ENCODE data around the gene TMC7. TPM values are rescaled to one million over a fixed set of nuclear protein-coding genes. Genes with fewer than 3 reads are reported as not detected.

The TMC7 gene
- total and polyA plus RNA-seq, 2 of the 13 experiments (the other 11 are each of a cell fraction or from before 2014, with no cell fraction given): 1.2 to 5.1 TPM

DNA sequence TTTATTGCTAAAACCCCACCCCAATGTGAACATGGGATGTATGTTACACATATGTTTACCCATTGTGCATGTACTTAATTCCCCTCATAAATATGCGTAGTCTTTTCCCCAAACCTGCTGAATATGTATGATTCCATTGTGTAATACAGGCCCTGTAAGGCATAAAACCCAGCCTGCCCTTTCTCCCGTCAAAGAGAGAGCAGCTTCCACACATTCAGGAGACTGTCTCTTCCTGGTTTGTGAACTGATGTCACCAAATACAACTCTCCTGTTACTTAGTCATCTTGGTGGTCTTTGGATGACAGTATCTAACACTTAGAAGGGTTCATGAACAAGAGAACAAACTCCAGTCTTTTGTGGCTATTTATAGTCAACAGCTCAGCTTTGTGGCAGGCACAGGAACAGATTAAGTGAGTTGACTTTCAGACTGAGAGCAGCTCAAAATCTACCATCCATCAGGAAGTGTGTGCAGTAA, 24.7 kb upstream of the TMC7 start (continued):
- TF ChIP-seq KLF11 (CRISPR knock-in tag; IDR thresholded peaks at IDR 0.05) (no peak), ZNF674 (CRISPR knock-in tag; IDR thresholded peaks at IDR 0.05; ENCODE audit: low read depth) (no peak), MAFK (conservative IDR thresholded peaks at IDR 0.05 in 1 of 2, IDR thresholded peaks at IDR 0.05 in 1 of 2; ENCODE audit: low read length in 2 of 2) (no peak), XRCC5 (optimal IDR thresholded peaks at IDR 0.05; ENCODE audit: low read length) (no peak), YEATS4 (CRISPR knock-in tag; IDR thresholded peaks at IDR 0.05; ENCODE audit: borderline replicate concordance) (no peak), TBP (CRISPR knock-in tag; IDR thresholded peaks at IDR 0.05) (no peak), FOSL2 (CRISPR knock-in tag; IDR thresholded peaks at IDR 0.05) (no peak), ARNTL (CRISPR knock-in tag; IDR thresholded peaks at IDR 0.05) (no peak), ZNF780A (CRISPR knock-in tag; IDR thresholded peaks at IDR 0.05) (no peak), PRPF4 (IDR thresholded peaks at IDR 0.05; ENCODE audit: low read depth, low read length, poor library complexity, severe bottlenecking) (no peak), ZNF382 (CRISPR knock-in tag; IDR thresholded peaks at IDR 0.05; ENCODE audit: borderline replicate concordance) (no peak), ZNF577 (CRISPR knock-in tag; IDR thresholded peaks at IDR 0.05; ENCODE audit: borderline replicate concordance, low read depth) (no peak), ELF3 (CRISPR knock-in tag; IDR thresholded peaks at IDR 0.05) (0 out of 2 replicates have a peak, but pooled peaks have one; percentile 33), ZNF441 (CRISPR knock-in tag; IDR thresholded peaks at IDR 0.05; ENCODE audit: borderline replicate concordance) (no peak), ZNF7 (CRISPR knock-in tag; IDR thresholded peaks at IDR 0.05) (no peak), GATA4 (IDR thresholded peaks at IDR 0.05; ENCODE audit: borderline replicate concordance, low read depth) (no peak), CEBPB (IDR thresholded peaks at IDR 0.05; ENCODE audit: borderline replicate concordance, low read depth, low read length) (peak; percentile 31; the same call in 1 of the 2 replicates), ELF4 (CRISPR knock-in tag; IDR thresholded peaks at IDR 0.05; ENCODE audit: borderline replicate concordance) (0 out of 2 replicates have a peak, but pooled peaks have one; percentile 18), ZNF20 (CRISPR knock-in tag; IDR thresholded peaks at IDR 0.05) (no peak), PHB2 (IDR thresholded peaks at IDR 0.05; ENCODE audit: partially characterized antibody) (no peak)
- TF ChIP-seq, protein P1, sequence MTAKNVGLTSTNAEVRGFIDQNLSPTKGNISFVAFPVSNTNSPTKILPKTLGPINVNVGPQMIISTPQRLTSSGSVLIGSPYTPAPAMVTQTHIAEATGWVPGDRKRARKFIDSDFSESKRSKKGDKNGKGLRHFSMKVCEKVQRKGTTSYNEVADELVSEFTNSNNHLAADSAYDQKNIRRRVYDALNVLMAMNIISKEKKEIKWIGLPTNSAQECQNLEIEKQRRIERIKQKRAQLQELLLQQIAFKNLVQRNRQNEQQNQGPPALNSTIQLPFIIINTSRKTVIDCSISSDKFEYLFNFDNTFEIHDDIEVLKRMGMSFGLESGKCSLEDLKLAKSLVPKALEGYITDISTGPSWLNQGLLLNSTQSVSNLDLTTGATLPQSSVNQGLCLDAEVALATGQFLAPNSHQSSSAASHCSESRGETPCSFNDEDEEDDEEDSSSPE (CRISPR knock-in tag; IDR thresholded peaks at IDR 0.05): no peak
- TF ChIP-seq, protein P2, sequence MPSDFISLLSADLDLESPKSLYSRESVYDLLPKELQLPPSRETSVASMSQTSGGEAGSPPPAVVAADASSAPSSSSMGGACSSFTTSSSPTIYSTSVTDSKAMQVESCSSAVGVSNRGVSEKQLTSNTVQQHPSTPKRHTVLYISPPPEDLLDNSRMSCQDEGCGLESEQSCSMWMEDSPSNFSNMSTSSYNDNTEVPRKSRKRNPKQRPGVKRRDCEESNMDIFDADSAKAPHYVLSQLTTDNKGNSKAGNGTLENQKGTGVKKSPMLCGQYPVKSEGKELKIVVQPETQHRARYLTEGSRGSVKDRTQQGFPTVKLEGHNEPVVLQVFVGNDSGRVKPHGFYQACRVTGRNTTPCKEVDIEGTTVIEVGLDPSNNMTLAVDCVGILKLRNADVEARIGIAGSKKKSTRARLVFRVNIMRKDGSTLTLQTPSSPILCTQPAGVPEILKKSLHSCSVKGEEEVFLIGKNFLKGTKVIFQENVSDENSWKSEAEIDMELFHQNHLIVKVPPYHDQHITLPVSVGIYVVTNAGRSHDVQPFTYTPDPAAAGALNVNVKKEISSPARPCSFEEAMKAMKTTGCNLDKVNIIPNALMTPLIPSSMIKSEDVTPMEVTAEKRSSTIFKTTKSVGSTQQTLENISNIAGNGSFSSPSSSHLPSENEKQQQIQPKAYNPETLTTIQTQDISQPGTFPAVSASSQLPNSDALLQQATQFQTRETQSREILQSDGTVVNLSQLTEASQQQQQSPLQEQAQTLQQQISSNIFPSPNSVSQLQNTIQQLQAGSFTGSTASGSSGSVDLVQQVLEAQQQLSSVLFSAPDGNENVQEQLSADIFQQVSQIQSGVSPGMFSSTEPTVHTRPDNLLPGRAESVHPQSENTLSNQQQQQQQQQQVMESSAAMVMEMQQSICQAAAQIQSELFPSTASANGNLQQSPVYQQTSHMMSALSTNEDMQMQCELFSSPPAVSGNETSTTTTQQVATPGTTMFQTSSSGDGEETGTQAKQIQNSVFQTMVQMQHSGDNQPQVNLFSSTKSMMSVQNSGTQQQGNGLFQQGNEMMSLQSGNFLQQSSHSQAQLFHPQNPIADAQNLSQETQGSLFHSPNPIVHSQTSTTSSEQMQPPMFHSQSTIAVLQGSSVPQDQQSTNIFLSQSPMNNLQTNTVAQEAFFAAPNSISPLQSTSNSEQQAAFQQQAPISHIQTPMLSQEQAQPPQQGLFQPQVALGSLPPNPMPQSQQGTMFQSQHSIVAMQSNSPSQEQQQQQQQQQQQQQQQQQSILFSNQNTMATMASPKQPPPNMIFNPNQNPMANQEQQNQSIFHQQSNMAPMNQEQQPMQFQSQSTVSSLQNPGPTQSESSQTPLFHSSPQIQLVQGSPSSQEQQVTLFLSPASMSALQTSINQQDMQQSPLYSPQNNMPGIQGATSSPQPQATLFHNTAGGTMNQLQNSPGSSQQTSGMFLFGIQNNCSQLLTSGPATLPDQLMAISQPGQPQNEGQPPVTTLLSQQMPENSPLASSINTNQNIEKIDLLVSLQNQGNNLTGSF (CRISPR knock-in tag; IDR thresholded peaks at IDR 0.05): no peak
- TF ChIP-seq, protein P3, sequence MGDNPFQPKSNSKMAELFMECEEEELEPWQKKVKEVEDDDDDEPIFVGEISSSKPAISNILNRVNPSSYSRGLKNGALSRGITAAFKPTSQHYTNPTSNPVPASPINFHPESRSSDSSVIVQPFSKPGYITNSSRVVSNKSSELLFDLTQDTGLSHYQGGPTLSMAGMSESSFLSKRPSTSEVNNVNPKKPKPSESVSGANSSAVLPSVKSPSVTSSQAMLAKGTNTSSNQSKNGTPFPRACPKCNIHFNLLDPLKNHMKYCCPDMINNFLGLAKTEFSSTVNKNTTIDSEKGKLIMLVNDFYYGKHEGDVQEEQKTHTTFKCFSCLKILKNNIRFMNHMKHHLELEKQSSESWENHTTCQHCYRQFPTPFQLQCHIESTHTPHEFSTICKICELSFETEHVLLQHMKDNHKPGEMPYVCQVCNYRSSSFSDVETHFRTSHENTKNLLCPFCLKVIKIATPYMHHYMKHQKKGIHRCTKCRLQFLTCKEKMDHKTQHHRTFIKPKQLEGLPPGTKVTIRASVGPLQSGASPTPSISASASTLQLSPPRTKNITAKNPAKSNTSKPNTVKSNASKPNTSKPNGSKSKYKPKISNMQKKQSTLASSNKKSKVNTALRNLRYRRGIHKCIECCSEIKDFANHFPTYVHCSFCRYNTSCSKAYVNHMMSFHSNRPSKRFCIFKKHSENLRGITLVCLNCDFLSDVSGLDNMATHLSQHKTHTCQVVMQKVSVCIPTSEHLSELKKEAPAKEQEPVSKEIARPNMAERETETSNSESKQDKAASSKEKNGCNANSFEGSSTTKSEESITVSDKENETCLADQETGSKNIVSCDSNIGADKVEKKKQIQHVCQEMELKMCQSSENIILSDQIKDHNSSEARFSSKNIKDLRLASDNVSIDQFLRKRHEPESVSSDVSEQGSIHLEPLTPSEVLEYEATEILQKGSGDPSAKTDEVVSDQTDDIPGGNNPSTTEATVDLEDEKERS (CRISPR knock-in tag; IDR thresholded peaks at IDR 0.05): no peak
